HEK293T (cell line): Measurements from ENCODE around the gene SYNJ2.

ENCODE experiments used
- CTCF ChIA-PET: fragments of 350-600 bp; formaldehyde crosslinking; extraction: SDS; loops from one replicate; lab custom pipeline; 2021; ENCODE audit warnings: antibody characterized with exemption, inconsistent platforms; lab: Yijun Ruan, JAX
- POLR2A ChIA-PET: fragments of 350-600 bp; formaldehyde crosslinking; extraction: SDS; loops from one replicate; lab custom pipeline; 2020; ENCODE audit warnings: antibody characterized with exemption, inconsistent platforms; lab: Yijun Ruan, JAX
- DNase-seq: peaks from one replicate; pipeline ENCODE4 v3.0.0; 2012; ENCODE audit warnings: mixed read lengths; ENCODE audit errors: extremely low spot score
- ARNT ChIP-seq: fragments of 450-650 bp; IDR thresholded peaks from 2 replicates; pipeline ENCODE4 v1.6.1; 2017; ENCODE audit warnings: mild to moderate bottlenecking
- BHLHE40 ChIP-seq: fragments of 450-650 bp; IDR thresholded peaks from 2 replicates; pipeline ENCODE4 v1.6.1; 2016; ENCODE audit warnings: mild to moderate bottlenecking, moderate library complexity, borderline replicate concordance
- CTBP1 ChIP-seq: fragments of 450-650 bp; IDR thresholded peaks from 2 replicates; pipeline ENCODE4 v1.6.1; 2016; ENCODE audit warnings: borderline replicate concordance
- ELF4 ChIP-seq: fragments of 450-650 bp; IDR thresholded peaks from 2 replicates; pipeline ENCODE4 v1.6.1; 2017; ENCODE audit warnings: antibody characterized with exemption
- FOXA1 ChIP-seq: fragments of 450-650 bp; IDR thresholded peaks from 2 replicates; pipeline ENCODE4 v1.6.1; 2016; ENCODE audit warnings: mild to moderate bottlenecking
- FOXK2 ChIP-seq: fragments of 450-650 bp; IDR thresholded peaks from 2 replicates; pipeline ENCODE4 v1.6.1; 2016; ENCODE audit warnings: mild to moderate bottlenecking
- FOXM1 ChIP-seq: fragments of 450-650 bp; IDR thresholded peaks from 2 replicates; pipeline ENCODE4 v1.6.1; 2017; ENCODE audit warnings: mild to moderate bottlenecking, borderline replicate concordance
- HDGF ChIP-seq: fragments of 450-650 bp; IDR thresholded peaks from 2 replicates; pipeline ENCODE4 v1.6.1; 2017; ENCODE audit warnings: antibody characterized with exemption, borderline replicate concordance
- L3MBTL2 ChIP-seq: fragments of 450-650 bp; conservative IDR thresholded peaks from 2 replicates; pipeline ENCODE4 v1.6.1; 2016; ENCODE audit warnings: mild to moderate bottlenecking
- LEF1 ChIP-seq: fragments of 450-650 bp; IDR thresholded peaks from 2 replicates; pipeline ENCODE4 v1.6.1; 2017; ENCODE audit warnings: mild to moderate bottlenecking, borderline replicate concordance
- NFRKB ChIP-seq: fragments of 450-650 bp; IDR thresholded peaks from 2 replicates; pipeline ENCODE4 v1.6.1; 2016; ENCODE audit warnings: mild to moderate bottlenecking, moderate library complexity
- PKNOX1 ChIP-seq: fragments of 450-650 bp; IDR thresholded peaks from 2 replicates; pipeline ENCODE4 v1.6.1; 2016
- SP1 ChIP-seq: fragments of 450-650 bp; IDR thresholded peaks from 2 replicates; pipeline ENCODE4 v1.6.1; 2017
- SUZ12 ChIP-seq: fragments of 450-650 bp; IDR thresholded peaks from 2 replicates; pipeline ENCODE4 v1.6.1; 2016; ENCODE audit warnings: mild to moderate bottlenecking
- TARDBP ChIP-seq: fragments of 450-650 bp; IDR thresholded peaks from 2 replicates; pipeline ENCODE4 v1.6.1; 2016
- ZNF384 ChIP-seq: fragments of 450-650 bp; IDR thresholded peaks from 2 replicates; pipeline ENCODE4 v1.6.1; 2016

The SYNJ2 gene

GRCh38 chr6:158039571-158040050, 57.9 kb downstream of the SYNJ2 start:
- TF ChIP-seq ZNF384 (no peak), LEF1 (no peak), TARDBP (no peak), HDGF (no peak), FOXK2 (no peak), CTBP1 (no peak), FOXM1 (no peak), ELF4 (no peak), BHLHE40 (no peak), L3MBTL2 (no peak), PKNOX1 (no peak), SP1 (no peak), FOXA1 (no peak), NFRKB (no peak), SUZ12 (no peak)
- DNase-seq: no peak
- ChIA-PET CTCF (interaction anchor here (0.8 to 2.8 kb wide), 2 partner anchors 9 to 13 kb away, joined by 3 to 12 read pairs; no protein-coding TSS in a partner anchor), POLR2A (no interaction called here)

- POLR2A ChIA-PET: interaction anchor here (1.2 to 1.8 kb wide), 3 partner anchors 12 to 1687 kb away, joined by 3 to 7 read pairs (median 5); partner anchors contain the start of gene WTAP
- peak; percentile 51 for DNase-seq
- TF ChIP-seq PKNOX1 (peak; percentile 29; the same call in 1 of the 2 replicates), CTBP1 (peak; percentile 59), FOXM1 (no peak)
- CTCF ChIA-PET: interaction anchor here (0.5 to 2.8 kb wide), 5 partner anchors 14 to 362 kb away, joined by 3 to 12 read pairs (median 7); no protein-coding TSS in a partner anchor
Measured at GRCh38 chr6:158040051-158040803, 58.6 kb downstream of the SYNJ2 start.

- TF ChIP-seq FOXM1 (no peak), ELF4 (no peak), L3MBTL2 (no peak), TARDBP (no peak), BHLHE40 (no peak), NFRKB (no peak), FOXK2 (no peak), ZNF384 (no peak), PKNOX1 (no peak)
- DNase-seq: no peak
- ChIA-PET POLR2A (interaction anchor here (1.2 to 1.8 kb wide), 3 partner anchors 12 to 1686 kb away, joined by 3 to 7 read pairs (median 5); partner anchors contain the start of gene WTAP), CTCF (interaction anchor here (0.5 to 1.7 kb wide), 4 partner anchors 14 to 363 kb away, joined by 3 to 10 read pairs (median 6); no protein-coding TSS in a partner anchor)
Measured at GRCh38 chr6:158040804-158041347, 59.2 kb downstream of the SYNJ2 start.

DNA sequence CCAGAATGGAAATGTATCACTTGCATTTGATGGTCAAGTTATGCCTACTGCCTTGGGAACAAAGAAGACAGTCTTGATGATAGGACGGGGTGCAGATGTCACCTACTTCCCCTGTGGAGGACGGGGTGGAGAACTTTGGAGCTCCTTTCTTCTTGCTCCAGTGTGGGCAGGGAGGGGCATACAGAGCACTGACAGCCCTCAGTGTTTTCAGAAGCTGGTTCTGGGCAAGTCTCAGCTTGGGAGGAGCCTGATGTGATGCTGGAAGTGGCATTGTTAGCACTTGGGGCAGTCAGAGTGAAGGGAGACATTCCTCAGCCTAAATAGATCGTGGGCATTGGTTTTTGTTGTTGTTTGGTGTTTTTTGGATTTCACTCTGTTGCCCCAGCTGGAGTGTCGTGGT, 59.7 kb downstream of the SYNJ2 start:
- TF ChIP-seq SP1 (no peak), FOXM1 (no peak), LEF1 (no peak), L3MBTL2 (no peak), ARNT (no peak), NFRKB (no peak), HDGF (no peak), FOXK2 (no peak), CTBP1 (no peak), SUZ12 (no peak), TARDBP (no peak), ELF4 (no peak)
- ChIA-PET POLR2A (interaction anchor here (1.2 to 1.8 kb wide), 3 partner anchors 13 to 1685 kb away, joined by 3 to 7 read pairs (median 5); partner anchors contain the start of gene WTAP), CTCF (interaction anchor here (0.9 to 1.7 kb wide), 3 partner anchors 15 to 32 kb away, joined by 3 to 10 read pairs (median 6); no protein-coding TSS in a partner anchor)
- no peak for DNase-seq

GRCh38 chr6:158041788-158042187, 60.1 kb downstream of the SYNJ2 start:
- TF ChIP-seq TARDBP: no peak
- no peak for TF ChIP-seq ARNT
- no peak for TF ChIP-seq FOXM1
- POLR2A ChIA-PET: interaction anchor here (1.4 to 1.8 kb wide), 2 partner anchors 13 to 15 kb away, joined by 5 to 7 read pairs; no protein-coding TSS in a partner anchor
- DNase-seq: no peak
- CTCF ChIA-PET: interaction anchor here (1.4 to 1.7 kb wide), 3 partner anchors 15 to 31 kb away, joined by 6 to 10 read pairs (median 9); no protein-coding TSS in a partner anchor

- POLR2A ChIA-PET: interaction anchor here (1.4 to 1.8 kb wide), 2 partner anchors 14 to 16 kb away, joined by 5 to 7 read pairs; no protein-coding TSS in a partner anchor
Measured at GRCh38 chr6:158042245-158042798, 60.7 kb downstream of the SYNJ2 start.

More at GRCh38 chr6:158042245-158042798, 60.7 kb downstream of the SYNJ2 start:
- peak; percentile 59 for DNase-seq
- TF ChIP-seq ARNT (no peak), HDGF (0 out of 2 replicates have a peak, but pooled peaks have one; percentile 33), ELF4 (no peak), NFRKB (no peak), L3MBTL2 (no peak)
- CTCF ChIA-PET: interaction anchor here (1.4 to 1.7 kb wide), 2 partner anchors 16 to 31 kb away, joined by 6 to 9 read pairs; no protein-coding TSS in a partner anchor
